Smooth muscle cell (in vitro differentiated cells): ENCODE measurements around the gene MAN2A1. TPM values are rescaled to one million over a fixed set of nuclear protein-coding genes. Genes with fewer than 3 reads are reported as not detected.

Source experiments
- DNase-seq: peaks from one replicate; lab custom pipeline; 2025; ENCODE audit not compliant: unreplicated experiment; lab: John Stamatoyannopoulos, UW
- H2AFZ ChIP-seq: fragments of 200-600 bp; sonication (generic); 2 replicates; pipeline ENCODE4 v1.6.0; 2016; ENCODE audit warnings: antibody characterized with exemption, low read depth, mild to moderate bottlenecking
- H3F3A ChIP-seq: fragments of 200-600 bp; sonication (generic); 2 replicates; pipeline ENCODE4 v1.6.0; 2017; ENCODE audit warnings: antibody characterized with exemption, low read depth
- H3K27ac ChIP-seq: fragments of 200-600 bp; sonication (generic); 2 replicates; pipeline ENCODE4 v1.5.1; 2016; ENCODE audit warnings: low read depth, mild to moderate bottlenecking
- H3K27me3 ChIP-seq: fragments of 200-600 bp; sonication (generic); 2 replicates; pipeline ENCODE4 v1.6.1; 2016; ENCODE audit warnings: low read depth, mild to moderate bottlenecking
- H3K36me3 ChIP-seq: fragments of 200-600 bp; sonication (generic); 2 replicates; pipeline ENCODE4 v1.5.1; 2016; ENCODE audit warnings: low read depth
- H3K4me1 ChIP-seq: fragments of 200-600 bp; sonication (generic); 2 replicates; pipeline ENCODE4 v1.5.1; 2016; ENCODE audit warnings: low read depth
- H3K4me2 ChIP-seq: fragments of 200-600 bp; sonication (generic); 2 replicates; pipeline ENCODE4 v1.6.0; 2016; ENCODE audit warnings: mild to moderate bottlenecking
- H3K4me3 ChIP-seq: fragments of 200-600 bp; sonication (generic); 2 replicates; pipeline ENCODE4 v1.5.1; 2016; ENCODE audit warnings: mild to moderate bottlenecking
- H3K79me2 ChIP-seq: fragments of 200-600 bp; sonication (generic); 2 replicates; pipeline ENCODE4 v1.6.0; 2016; ENCODE audit warnings: low read depth, mild to moderate bottlenecking
- H3K9ac ChIP-seq: fragments of 200-600 bp; sonication (generic); 2 replicates; pipeline ENCODE4 v1.6.0; 2016; ENCODE audit warnings: low read depth
- H3K9me3 ChIP-seq: fragments of 200-600 bp; sonication (generic); replicated peaks from 2 replicates; pipeline ENCODE4 v1.5.1; 2016; ENCODE audit warnings: low read depth
- H4K20me1 ChIP-seq: fragments of 200-600 bp; sonication (generic); 2 replicates; pipeline ENCODE4 v1.6.0; 2016; ENCODE audit warnings: low read depth
- CTCF ChIP-seq: fragments of 200-600 bp; sonication (generic); IDR thresholded peaks from 2 replicates; pipeline ENCODE4 v1.5.1; 2017; ENCODE audit warnings: borderline replicate concordance, mild to moderate bottlenecking, antibody characterized with exemption; ENCODE audit not compliant: insufficient read depth, poor library complexity, severe bottlenecking
- WGBS: methylation state at CpG from one replicate; pipeline ENCODE4 v1.1.7; 2016; ENCODE audit warnings: low lambda C conversion rate; 5-methylcytosine and 5-hydroxymethylcytosine counted together
- polyA plus RNA-seq: library from polyadenylated mRNA; unstranded; fragments of >200 nt; fragmentation: Nextera tagmentation; extraction: Ambion mirVana; gene quantifications from 2 replicates; pipeline ENCODE4 v1.2.1, GENCODE V29; 2016
- total RNA-seq: library from RNA; depleted of rRNA; stranded (reverse); fragments of >200 nt; gene quantifications from 2 replicates; pipeline ENCODE4 v1.2.3, GENCODE V29; 2014

Gene MAN2A1
- total and polyA plus RNA-seq, 2 experiments from 2014 or later, result 20.3 to 112 TPM

GRCh38 chr5:109784687-109785086, 95.0 kb downstream of the MAN2A1 start:
- no peaks in the 10 kb centered on the region for H3K79me2 ChIP-seq
- 74% methylated on average over 2 of the region's 2 CpGs for whole genome bisulfite sequencing
- no peak overlapping the region for H3K4me3 ChIP-seq
- H3K36me3 ChIP-seq, result peaks cover 4% of the 10 kb centered on the region
- no peak for TF ChIP-seq CTCF
- no peak overlapping the region for H3K9ac ChIP-seq
- no peaks in the 10 kb centered on the region for H3K4me1 ChIP-seq
- no peak overlapping the region for H3K4me2 ChIP-seq
- H3K27me3 ChIP-seq, result no peaks in the 10 kb centered on the region
- H3K27ac ChIP-seq, result no peak overlapping the region
- DNase-seq, result no peak
- no peaks in the 10 kb centered on the region for H3K9me3 ChIP-seq
- no peak overlapping the region for H2AFZ ChIP-seq
- no peaks in the 10 kb centered on the region for H3F3A ChIP-seq
- no peaks in the 10 kb centered on the region for H4K20me1 ChIP-seq

GRCh38 chr5:109786206-109786855, 96.6 kb downstream of the MAN2A1 start:
- Histone ChIP-seq H3F3A (no peaks in the 10 kb centered on the region), H3K79me2 (no peaks in the 10 kb centered on the region), H3K4me1 (no peaks in the 10 kb centered on the region), H3K9me3 (no peaks in the 10 kb centered on the region), H3K9ac (no peak overlapping the region), H3K4me2 (no peak overlapping the region), H3K27me3 (no peaks in the 10 kb centered on the region), H3K27ac (no peak overlapping the region), H3K4me3 (no peak overlapping the region), H2AFZ (no peak overlapping the region), H3K36me3 (peaks cover 4% of the 10 kb centered on the region), H4K20me1 (no peaks in the 10 kb centered on the region)
- WGBS, result 94% methylated on average over 5 of the region's 5 CpGs
- no peak for TF ChIP-seq CTCF
- DNase-seq, result no peak

GRCh38 chr5:109788596-109788995, 98.9 kb downstream of the MAN2A1 start:
- peaks cover 6% of the 10 kb centered on the region for H3K36me3 ChIP-seq
- H3F3A ChIP-seq, result no peaks in the 10 kb centered on the region
- DNase-seq, result no peak
- no peak overlapping the region for H3K4me2 ChIP-seq
- no peaks in the 10 kb centered on the region for H3K79me2 ChIP-seq
- TF ChIP-seq CTCF, result no peak
- no peak overlapping the region for H2AFZ ChIP-seq
- H3K4me1 ChIP-seq, result no peaks in the 10 kb centered on the region
- H3K9ac ChIP-seq, result no peak overlapping the region
- no peak overlapping the region for H3K4me3 ChIP-seq
- 98% methylated on average over 3 of the region's 3 CpGs for WGBS
- H3K27ac ChIP-seq, result no peak overlapping the region
- H3K27me3 ChIP-seq, result no peaks in the 10 kb centered on the region
- no peaks in the 10 kb centered on the region for H4K20me1 ChIP-seq
- no peaks in the 10 kb centered on the region for H3K9me3 ChIP-seq

GRCh38 chr5:109792613-109793012, 102.9 kb downstream of the MAN2A1 start:
- Histone ChIP-seq H3K4me3 (no peak overlapping the region), H3K27me3 (no peaks in the 10 kb centered on the region), H3K9me3 (no peaks in the 10 kb centered on the region), H3K79me2 (no peaks in the 10 kb centered on the region), H3K9ac (no peak overlapping the region), H3K4me1 (no peaks in the 10 kb centered on the region), H3K27ac (no peak overlapping the region), H4K20me1 (no peaks in the 10 kb centered on the region), H3K4me2 (no peak overlapping the region), H3K36me3 (peaks cover 18% of the 10 kb centered on the region), H3F3A (no peaks in the 10 kb centered on the region), H2AFZ (no peak overlapping the region)
- no peak for TF ChIP-seq CTCF
- no peak for DNase-seq
- 97% methylated on average over 1 of the region's 1 CpG for WGBS
